Measurements from ENCODE around the gene CDH13.

CDH13 gene

DNA sequence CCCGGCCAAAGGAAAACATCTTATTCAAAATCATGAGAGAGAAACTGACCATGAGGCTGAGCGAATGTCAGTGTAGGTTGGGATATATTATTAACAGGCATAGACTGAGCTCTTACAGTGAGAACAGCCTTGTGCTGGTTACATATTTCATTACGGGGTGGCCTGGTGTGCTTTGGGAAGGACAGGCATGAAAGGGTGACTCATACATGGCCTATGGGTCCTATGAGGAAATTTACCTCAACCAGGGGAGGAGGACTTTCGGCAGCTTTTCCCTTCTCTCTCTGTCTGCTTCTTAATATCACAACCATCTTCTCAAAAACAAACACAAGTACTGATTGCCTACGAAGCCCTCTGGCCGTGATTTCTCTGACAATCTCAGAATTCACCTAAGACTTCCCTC, 579.1 kb downstream of the CDH13 start:
- no peak for DNase-seq

GRCh38 chr16:83206426-83206825, 579.7 kb downstream of the CDH13 start:
- no peak for DNase-seq

DNA sequence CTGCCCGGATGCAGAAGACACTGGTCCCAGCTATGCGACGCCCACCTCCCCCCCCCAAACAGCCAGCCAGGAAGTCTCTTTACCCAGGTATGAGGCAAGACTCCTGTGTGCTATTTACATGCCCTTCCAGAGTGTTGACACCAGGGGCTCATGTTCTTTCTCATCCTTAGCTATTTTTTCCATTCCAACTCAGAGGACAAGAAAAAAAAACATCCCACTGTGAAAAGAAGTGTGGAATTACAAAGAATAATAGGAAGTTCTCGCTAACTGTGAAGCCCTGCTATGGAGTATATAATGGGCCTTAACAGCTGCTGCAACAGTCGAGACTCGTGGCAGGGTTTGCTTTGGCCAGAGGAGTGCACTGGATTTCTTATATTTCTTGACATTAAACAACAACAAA, 584.9 kb downstream of the CDH13 start:
- peak; percentile 15 for DNase-seq

DNA sequence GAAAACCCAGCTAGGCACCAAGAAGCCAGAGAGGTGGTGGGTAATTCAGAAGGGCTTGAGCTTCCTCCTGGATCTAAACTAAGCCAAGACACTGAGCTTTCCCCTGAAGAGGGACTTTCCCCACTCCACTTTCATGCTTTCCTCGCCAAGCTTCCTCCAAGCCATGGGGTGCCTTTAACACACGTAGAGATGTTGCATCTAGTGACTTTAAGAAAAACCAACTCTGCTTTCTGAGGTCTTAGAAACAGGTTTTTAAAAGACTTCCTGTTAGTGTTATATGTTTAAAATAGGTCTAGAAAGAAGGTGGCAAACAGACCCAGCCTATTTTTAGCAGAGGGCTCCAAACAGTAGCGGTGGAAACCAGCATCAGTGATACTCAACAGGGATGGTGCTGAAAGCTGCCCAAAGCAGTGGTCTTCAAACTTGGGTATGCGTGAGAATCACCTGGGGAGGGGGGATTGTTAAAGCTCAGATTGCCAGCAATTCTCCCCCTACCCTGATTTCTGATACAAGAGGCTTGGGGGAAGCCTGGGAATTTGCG, 585.6 kb downstream of the CDH13 start:
- no peak for DNase-seq

GRCh38 chr16:83214671-83215070, 587.9 kb downstream of the CDH13 start:
- DNase-seq = no peak

DNA sequence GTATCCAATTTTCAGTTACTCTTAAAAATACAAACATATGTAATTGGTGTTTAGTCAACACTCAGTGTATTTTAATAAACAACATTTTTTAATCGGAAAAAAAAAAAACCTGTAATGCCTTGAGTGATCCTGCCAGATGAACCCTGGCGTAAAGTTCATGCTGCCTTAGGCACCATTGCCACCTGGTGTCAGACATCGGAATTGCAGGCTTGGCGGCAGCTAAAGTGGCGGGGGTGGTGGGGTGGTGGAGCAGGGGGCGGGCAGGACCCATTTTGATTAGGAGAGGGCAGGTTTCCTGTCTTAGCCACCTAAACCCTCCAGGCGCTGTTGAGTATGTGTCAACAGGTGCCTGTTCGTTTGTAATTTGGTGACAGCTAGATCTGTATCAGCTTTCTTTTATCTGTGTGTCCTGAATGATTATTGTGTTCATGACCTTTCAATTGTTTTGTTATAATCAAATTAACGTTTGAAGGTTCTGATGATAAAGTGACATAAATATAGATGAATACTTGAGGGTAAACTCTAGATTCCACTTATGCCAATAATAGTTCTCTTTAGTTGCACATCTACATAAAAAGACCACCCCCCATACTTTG, 588.7 kb downstream of the CDH13 start:
- peak; percentile 22 for DNase-seq

- no peak for DNase-seq
Observed at GRCh38 chr16:83219285-83219684, 592.5 kb downstream of the CDH13 start.

- no peak for DNase-seq
Observed at GRCh38 chr16:83220066-83220465, 593.3 kb downstream of the CDH13 start.

DNA sequence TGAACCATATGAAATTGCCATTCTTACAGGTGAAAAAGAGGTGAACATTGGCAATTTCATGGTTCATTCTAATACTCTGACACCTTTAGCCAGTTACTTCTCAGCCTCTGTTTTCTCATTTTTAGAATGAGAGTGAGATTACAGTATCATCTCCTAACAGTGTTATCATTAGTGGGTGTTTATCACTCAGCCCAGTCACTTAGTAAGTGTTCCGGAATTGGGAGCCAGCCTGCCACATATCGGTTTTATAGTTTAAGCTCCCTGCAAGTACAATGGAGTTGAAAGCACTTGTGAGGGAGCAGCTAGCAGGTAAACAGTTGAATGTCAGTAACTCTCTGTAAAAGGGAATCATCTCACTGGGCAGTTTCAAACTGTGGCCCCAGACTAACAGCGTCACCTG, 597.9 kb downstream of the CDH13 start:
- DNase-seq = no peak

- DNase-seq = no peak
Observed at GRCh38 chr16:83227336-83227735, 600.6 kb downstream of the CDH13 start.

DNA sequence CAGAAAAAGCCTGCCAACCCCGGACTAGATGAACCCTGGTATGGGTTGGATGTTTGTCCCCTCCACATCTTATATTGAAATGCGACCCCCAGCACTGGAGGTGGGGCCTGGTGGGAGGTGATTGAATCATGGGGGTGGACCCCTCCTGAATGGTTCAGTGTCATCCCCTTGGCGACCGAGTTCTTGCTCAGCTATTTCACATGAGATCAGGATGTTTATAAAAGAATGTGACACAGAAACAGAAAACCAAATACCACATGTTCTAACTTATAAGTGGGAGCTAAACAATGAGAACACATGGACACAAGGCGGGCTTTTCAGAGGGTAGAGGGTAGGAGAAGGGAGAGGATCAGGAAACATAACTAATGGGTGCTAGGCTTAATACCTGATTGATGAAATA, 605.0 kb downstream of the CDH13 start:
- DNase-seq = no peak

GRCh38 chr16:83233153-83233552, 606.4 kb downstream of the CDH13 start:
- DNase-seq = no peak

DNA sequence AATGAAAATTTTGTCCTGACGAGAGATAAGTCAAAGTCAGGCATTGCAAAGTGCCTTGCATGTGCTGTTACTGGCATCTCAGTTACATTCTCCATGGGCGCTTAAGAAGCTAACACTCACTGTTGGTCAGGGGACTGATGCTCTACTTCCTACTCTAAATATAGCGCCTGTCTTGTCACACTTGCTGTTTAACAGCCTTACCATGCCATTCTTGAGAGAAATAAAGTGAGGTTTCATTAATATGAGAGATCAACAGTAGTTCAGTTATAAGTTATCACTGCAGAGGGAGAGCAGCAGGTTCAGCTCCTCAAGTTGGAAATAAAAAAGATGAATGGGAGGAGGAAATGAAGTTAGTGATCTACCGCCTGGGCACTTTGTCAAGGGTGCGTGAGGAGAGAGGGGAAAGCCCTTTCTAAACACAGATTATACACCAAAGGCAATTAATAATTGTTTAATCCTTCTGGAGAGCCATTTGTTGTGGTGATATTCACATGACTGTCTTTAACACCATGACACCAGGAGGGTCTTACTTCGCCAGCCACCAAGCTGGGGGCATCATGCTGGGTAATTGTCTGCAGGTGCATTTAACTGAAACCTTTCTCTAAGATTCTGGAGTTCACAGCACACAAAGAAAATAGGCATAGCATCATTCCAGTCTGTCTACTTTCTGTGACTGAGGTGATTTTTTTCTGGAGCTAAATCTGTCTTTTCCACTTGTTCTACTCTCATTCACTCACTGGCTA, 612.4 kb downstream of the CDH13 start:
- DNase-seq = no peak

- no peak for DNase-seq
Observed at GRCh38 chr16:83244057-83244456, 617.3 kb downstream of the CDH13 start.

DNA sequence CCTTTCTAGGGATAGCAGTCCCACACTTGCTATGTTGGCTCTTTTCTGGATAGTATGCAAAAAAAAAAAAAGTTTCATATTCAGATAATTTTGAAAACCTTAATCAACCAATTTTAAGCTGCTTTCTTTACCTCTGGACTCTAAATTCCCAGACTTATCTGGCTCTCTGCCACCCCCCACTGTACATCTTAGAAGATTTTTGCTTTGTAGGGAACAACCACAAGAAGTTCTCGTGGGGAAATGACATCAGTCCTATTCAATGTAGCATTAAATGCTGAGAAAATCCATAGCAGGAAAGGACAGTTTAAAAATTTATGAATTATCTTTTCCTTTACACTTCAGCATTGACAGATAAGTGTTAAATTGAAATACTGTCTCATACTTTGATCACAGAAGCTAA, 618.3 kb downstream of the CDH13 start:
- no peak for DNase-seq

DNA sequence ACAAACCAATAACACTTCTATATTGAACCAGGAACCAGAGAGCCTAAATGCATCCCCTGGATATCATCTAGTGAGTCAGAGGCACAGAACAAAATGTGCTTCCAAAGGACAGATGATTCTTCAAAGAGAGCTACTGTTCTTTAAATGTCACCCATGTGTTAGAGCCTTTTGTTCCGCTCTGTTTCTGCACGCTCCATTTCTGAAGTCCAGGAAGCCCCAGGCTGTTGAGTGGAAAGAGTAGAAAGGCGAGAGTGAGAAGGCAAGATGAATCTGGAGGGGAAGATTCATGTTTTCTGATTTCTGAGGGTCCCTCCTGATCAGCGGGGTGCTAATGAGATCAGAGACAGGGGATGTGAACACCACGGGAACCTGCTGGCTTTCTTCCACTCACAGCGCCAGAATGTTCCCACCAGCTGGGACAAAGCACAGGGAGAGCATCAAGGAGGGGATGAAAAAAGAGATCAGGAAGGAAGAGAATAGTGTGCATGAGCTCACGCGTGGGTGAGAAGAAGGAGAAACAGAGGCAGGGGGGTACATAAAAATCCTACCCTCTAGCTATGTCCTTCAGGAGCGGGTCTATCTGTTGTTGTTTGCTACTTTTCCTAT, 621.1 kb downstream of the CDH13 start:
- DNase-seq = no peak

- DNase-seq = no peak
Observed at GRCh38 chr16:83248735-83249463, 622.1 kb downstream of the CDH13 start.

- DNase-seq = no peak
Observed at GRCh38 chr16:83253521-83253920, 626.8 kb downstream of the CDH13 start.

DNA sequence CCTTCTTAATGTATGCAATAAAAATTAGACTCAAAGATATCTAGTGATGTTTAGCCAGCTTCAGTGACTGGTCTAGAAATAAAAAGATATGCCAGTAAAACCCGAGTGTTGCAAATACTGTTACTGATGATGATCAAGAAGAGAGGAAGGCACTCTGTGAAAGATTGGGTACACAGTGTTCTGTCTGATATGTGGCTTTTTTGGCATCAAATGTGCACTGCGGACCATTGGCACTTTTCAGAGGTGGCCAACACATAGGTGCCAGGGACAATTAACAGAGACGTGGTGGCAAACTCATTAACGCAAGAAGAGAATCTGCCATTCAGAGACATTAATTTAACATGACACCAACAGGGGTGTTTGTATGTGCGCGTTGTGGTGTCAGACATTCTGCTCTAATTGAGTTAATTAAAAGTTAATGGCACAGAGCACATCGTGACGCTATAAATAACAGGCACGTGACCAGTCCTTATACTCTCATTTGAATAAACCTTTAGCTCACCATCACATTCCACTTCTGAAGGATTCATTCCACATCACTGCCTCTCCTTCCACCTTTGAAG, 631.7 kb downstream of the CDH13 start:
- DNase-seq = no peak

DNA sequence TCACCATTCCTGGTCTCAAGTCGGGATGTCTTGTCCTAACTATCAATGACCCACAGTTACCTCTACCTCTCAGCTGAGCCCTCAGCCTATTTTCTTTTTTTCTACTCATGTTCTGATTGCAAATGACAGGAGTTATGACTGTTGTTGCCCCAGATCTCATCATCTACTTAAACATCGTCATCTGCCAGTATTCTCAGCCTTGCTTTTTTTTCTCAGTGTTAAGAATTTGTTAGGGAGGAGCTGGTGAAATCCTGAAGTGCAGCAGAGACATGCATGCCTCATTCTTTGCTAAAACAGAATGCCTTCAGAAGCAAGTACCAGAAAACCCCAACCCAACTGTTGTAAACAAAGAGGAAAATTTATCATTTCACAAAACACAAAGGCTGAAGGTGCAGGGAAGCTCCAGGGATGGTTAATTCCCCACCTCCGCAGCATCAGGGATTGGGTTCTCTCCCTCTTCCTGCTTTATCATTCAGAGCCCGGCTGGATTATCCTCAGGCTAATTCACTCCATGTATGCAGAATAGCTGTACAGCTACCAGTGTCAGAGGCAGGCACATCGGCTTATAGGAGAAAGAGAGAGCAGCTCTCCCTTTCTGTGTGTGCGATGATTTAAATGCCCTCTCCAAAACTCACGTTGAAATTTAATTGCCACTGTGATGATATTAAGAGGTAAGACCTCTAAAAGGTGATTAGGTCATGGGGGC, 640.2 kb downstream of the CDH13 start:
- DNase-seq = no peak

- no peak for DNase-seq
Observed at GRCh38 chr16:83268169-83268568, 641.4 kb downstream of the CDH13 start.

DNA sequence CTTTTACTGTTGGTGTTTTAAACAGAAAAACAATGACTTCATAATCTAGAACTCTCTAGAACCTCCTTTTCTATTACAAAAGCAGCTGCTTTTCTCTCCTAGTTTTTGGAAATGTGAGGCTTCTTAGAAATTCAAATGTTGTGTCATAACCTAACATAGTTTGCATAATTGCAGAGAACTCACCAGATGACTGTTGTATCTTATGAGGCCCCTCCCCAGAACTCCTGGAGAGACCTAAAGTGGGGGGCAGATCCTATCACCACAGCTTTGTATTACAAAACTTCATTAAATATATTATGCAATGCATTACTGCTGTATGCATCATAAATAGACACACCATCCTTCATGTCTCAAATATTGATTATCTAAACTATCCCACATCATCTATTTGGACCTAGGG, 642.3 kb downstream of the CDH13 start:
- no peak for DNase-seq

GRCh38 chr16:83269541-83269940, 642.8 kb downstream of the CDH13 start:
- no peak for DNase-seq
